Measurements from ENCODE around the gene ARRDC4.

DNA sequence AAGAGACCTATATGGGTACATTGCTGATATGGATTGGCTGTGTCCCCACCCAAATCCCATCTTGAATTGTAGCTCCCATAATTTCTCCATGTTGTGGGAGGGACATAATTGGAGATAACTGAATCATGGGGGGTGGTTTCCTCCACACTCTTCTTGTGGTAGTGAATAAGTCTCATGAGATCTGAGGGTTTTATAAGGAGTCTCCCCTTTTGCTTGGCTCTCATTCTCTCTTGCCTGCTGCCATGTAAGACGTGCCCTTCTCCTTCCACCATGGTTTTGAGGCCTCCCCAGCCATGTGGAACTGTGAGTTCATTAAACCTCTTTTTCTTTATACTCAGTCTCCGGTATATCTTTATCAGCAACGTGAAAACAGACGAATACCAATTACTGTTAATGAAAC, 5.0 kb upstream of the ARRDC4 start:
- TF ChIP-seq, protein P1, sequence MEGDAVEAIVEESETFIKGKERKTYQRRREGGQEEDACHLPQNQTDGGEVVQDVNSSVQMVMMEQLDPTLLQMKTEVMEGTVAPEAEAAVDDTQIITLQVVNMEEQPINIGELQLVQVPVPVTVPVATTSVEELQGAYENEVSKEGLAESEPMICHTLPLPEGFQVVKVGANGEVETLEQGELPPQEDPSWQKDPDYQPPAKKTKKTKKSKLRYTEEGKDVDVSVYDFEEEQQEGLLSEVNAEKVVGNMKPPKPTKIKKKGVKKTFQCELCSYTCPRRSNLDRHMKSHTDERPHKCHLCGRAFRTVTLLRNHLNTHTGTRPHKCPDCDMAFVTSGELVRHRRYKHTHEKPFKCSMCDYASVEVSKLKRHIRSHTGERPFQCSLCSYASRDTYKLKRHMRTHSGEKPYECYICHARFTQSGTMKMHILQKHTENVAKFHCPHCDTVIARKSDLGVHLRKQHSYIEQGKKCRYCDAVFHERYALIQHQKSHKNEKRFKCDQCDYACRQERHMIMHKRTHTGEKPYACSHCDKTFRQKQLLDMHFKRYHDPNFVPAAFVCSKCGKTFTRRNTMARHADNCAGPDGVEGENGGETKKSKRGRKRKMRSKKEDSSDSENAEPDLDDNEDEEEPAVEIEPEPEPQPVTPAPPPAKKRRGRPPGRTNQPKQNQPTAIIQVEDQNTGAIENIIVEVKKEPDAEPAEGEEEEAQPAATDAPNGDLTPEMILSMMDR (conservative IDR thresholded peaks at IDR 0.05; ENCODE audit: low read length): no peak
- no peak for TF ChIP-seq EZH2phosphoT487 (IDR thresholded peaks at IDR 0.05; ENCODE audit: borderline replicate concordance)
